C4-2B (cell line): ENCODE results near the gene KPNA6.
A peak's percentile ranks its signal among the peaks of the same experiment; 100 is the strongest.
"Not testable (repeated sequence)": the region's sequence is repeated elsewhere in the genome, so short reads cannot be mapped to it uniquely, and the experiment has no call there.

ENCODE experiments used
- H3K27ac ChIP-seq: fragments of 450-650 bp; 2 replicates; pipeline ENCODE4 v1.5.1; 2017
- ZFX ChIP-seq: fragments of 450-650 bp; IDR thresholded peaks from 2 replicates; pipeline ENCODE4 v1.6.1; 2017
- TF ChIP-seq, protein P1 (sequence below): fragments of 450-650 bp; conservative IDR thresholded peaks from 2 replicates; pipeline ENCODE4 v1.5.1; 2017; ENCODE audit warnings: mild to moderate bottlenecking

KPNA6 gene

DNA sequence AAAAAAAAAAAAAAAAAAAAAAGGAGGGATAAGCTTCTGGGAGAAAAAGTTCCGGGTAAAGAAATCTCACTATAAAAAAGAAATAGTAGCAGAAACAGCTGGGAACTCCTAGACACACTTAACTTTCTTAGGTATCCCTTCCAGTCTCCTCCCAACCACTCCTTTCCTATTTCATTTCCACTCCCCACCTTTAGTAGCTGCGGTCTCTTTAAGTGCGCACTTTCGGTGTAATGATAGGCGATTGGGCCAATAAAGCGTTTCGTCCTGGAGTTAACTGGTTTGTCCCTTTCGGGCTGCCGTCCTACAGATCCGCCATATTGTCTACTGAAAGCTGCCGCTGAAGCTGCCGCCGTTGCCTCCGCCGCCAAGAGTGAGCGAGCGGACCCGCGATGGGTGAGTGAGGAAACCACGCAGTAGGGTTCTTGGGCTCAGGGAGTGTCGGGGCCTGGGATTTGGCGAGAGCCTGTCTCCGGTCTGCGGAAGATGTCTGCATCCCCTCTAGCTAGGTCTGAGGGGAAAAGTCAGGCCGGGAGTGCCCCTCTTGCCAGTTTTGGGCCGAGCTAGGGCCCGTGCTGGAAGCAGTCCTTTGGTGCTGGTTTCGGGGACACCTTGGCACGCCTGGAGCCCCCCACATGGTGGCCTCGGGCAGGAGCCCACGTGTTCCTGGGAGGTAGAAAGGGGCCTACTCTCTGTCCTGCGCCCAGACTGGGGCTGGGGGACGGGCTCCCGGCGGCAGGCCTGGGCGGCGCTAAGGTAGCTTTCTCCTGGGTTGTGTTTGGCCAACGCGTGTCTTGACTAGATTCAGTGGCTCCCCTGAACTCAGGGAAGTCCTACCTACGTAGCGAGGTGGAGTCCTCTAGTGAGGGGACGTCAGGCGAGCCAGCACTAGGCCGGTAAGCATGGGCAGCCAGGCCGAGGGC, at the start of gene KPNA6:
KPNA6 (plus strand) TSS at position 315 of the 920 bp plus-strand sequence; CDS start at position 390, 75 bp downstream.
- peak within 1 kb of the TSS; percentile 88 for H3K27ac ChIP-seq
- TF ChIP-seq, protein P1, sequence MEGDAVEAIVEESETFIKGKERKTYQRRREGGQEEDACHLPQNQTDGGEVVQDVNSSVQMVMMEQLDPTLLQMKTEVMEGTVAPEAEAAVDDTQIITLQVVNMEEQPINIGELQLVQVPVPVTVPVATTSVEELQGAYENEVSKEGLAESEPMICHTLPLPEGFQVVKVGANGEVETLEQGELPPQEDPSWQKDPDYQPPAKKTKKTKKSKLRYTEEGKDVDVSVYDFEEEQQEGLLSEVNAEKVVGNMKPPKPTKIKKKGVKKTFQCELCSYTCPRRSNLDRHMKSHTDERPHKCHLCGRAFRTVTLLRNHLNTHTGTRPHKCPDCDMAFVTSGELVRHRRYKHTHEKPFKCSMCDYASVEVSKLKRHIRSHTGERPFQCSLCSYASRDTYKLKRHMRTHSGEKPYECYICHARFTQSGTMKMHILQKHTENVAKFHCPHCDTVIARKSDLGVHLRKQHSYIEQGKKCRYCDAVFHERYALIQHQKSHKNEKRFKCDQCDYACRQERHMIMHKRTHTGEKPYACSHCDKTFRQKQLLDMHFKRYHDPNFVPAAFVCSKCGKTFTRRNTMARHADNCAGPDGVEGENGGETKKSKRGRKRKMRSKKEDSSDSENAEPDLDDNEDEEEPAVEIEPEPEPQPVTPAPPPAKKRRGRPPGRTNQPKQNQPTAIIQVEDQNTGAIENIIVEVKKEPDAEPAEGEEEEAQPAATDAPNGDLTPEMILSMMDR = no peak
- TF ChIP-seq ZFX = peak; percentile 96

DNA sequence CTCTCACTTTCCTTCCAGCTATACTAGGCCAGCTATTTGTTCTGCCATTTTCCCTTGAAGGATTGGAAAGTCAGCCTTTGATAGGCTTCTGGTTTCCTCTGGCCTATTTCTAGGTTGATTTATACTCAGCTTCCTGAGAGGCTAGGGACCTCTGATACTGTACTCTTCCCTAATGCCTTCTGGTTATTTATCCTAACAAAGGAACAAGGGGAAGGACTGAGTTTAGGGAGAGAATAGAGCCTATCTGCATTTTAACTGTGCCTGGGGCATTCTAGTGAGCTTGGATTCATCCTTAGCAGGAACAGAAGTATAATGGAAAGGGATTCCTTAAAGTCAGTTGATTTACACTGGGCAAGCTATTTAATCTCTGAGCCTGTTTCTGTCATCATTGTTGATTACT, 46.9 kb upstream of the KPNA6 start:
- TF ChIP-seq ZFX = no peak
- TF ChIP-seq, protein P1 = no peak
- no peak overlapping the region for H3K27ac ChIP-seq

DNA sequence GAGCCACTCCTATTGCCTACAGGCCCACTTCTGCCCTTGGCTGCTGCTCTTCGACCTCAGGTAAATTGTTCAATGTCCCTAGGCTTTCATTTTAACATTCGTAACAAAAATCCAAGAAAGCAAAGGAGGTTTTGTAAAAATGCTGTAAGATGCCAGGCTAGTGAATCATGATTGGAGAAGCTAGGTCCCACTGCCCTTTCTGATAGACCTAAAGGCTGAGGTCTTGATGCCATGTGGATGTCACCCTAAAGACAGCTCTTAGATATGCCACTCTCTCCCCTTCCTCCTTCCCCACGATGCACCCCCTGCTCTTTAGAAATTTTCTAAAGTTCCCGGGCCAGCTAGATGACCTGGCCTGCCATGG, 45.0 kb upstream of the KPNA6 start:
- H3K27ac ChIP-seq = no peak overlapping the region
- TF ChIP-seq, protein P1 = no peak
- no peak for TF ChIP-seq ZFX

DNA sequence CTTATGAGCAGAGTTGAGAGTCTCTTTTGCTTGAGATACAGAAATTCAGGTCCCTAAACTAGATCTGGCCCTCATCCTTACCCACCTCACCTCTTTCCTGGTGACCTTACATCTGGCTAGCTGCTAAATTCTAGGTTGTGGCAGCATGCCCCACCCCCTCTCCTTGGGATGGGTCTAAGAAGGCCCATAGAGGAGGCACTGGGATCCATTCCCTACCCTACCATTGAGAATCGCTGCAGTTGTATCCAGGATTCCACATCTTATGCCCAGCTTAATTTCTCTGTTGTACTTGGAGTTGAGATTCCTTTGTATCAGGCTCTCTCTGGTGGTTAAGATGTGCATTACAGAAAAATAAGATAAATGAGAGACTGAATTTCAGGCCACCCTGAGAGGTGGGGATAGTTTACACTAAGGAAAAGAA, 44.6 kb upstream of the KPNA6 start:
- TF ChIP-seq, protein P1 = peak; percentile 70
- no peak for TF ChIP-seq ZFX
- no peak overlapping the region for H3K27ac ChIP-seq

DNA sequence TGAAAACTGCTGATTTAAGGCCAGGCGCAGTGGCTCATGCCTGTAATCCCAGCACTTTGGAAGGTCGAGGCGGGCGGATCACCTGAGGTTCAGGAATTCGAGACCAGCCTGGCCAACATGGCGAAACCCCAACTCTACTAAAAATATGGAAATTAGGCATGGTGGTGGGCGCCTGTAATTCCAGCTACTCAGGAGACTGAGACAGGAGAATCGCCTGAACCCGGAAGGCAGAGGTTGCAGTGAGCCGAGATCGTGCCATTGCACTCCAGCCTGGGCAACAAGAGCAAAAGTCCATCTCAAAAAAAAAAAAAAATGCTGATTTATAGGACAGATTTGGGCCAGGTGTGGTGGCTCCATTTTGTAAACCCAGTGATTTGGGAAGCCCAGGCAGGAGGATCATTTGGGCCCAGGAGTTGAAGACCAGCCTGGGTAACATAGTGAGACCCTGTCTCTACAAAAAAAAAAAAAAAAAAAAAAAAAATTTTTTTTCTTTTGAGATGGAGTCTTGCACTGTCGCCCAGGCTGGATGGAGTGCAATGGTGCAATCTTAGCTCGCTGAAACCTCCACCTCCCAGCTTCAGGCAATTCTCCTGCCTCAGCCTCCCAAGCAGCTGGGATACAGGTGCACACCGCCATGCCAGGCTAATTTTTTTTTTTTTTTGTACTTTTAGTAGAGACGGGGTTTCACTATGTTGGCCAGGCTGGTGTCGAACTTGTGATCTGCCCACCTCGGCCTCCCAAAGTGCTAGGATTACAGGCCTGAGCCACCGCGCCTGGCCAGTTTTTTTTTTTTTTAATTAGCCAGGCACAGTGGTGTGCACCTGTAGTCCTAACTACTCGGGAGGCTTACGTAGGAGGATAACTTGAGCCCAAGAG, 42.0 kb upstream of the KPNA6 start:
- H3K27ac ChIP-seq = not testable (repeated sequence)

DNA sequence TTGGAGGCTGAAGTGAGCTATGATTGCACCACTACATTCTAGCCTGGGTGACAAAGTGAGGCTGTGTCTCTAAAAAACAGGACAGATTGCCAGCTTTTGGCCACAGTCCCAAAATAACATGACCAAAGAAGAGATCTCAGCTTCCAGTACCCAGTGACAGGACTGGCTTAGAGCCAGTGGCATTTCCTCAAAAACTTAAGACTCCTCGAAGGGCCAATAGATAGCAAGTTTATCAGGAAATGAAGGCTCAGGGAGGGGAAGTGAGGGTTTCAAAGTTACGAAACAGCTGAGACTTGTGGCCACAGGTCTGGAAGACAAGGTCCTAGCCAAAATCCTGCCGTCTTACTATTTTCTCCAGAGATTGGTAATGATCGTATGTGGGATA, 41.4 kb upstream of the KPNA6 start:
- TF ChIP-seq, protein P1 = no peak
- no peak for TF ChIP-seq ZFX
- no peak overlapping the region for H3K27ac ChIP-seq

DNA sequence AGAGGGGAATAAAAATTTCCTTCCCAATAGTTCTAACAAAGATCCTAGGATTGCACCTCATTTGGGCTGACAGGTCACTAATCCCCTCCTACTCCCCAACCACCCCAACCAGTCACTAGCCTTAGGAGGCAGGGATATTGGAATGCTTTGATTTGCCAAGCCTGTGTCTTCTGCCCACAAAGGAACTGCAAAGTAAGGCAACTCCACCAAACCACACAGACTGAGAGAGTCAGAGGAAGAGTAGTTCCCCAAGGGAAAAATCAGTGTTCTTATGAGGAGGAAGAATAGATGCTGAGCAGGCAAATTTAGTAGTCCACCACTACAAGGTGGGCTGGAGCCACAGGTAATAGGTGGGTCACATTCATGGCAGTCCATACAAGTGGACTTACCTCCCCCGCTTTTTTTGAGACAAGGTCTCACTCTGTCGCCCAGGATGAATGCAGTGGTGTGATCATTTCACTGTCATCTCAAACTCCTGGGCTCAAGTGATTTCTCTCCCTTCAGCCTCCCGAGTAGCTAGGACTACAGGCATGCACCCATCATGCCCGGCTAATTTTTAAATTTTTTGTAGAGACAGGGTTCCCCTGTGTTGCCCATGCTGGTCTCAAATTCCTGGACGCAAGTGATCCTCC, 38.8 kb upstream of the KPNA6 start:
- no peak for TF ChIP-seq ZFX
- TF ChIP-seq, protein P1 = no peak
- no peak overlapping the region for H3K27ac ChIP-seq
